ENCODE data around the gene SPAST.
"Not testable (repeated sequence)": the region's sequence is repeated elsewhere in the genome, so short reads cannot be mapped to it uniquely, and the experiment has no call there.

SPAST gene

GRCh38 chr2:32128636-32129035 lies 65.3 kb downstream of the SPAST start:
- no peak for DNase-seq (ENCODE audit: low read depth, low spot score)

GRCh38 chr2:32129086-32129485 lies 65.7 kb downstream of the SPAST start:
- DNase-seq (ENCODE audit: low read depth, low spot score), result no peak

GRCh38 chr2:32135409-32135808 lies 72.1 kb downstream of the SPAST start:
- no peak for DNase-seq (ENCODE audit: low read depth, low spot score)

DNA sequence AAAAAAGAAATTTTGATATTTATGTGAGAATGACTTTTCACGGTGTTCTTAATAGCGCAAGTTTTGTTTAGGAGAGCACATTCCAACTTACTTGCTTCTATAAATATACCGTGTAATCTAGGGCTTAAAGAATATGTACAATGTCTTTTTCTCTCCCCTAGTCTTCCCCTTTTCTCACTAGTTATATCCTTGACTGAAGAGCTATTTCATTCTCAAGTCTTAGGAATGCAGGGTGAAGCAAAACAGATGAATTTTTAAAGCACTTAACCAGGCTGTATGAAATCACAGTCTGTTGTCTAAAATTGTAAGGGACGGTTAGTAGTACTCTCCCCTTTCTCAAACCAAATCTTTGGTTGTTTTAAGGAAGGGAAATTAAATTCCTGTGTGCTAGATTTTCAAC lies 72.7 kb downstream of the SPAST start:
- DNase-seq (ENCODE audit: low read depth, low spot score), result no peak

- DNase-seq (ENCODE audit: low read depth, low spot score), result not testable (repeated sequence)
Measured at GRCh38 chr2:32151544-32151943, 88.2 kb downstream of the SPAST start.

- DNase-seq (ENCODE audit: low read depth, low spot score), result no peak
Measured at GRCh38 chr2:32159678-32160077, 96.3 kb downstream of the SPAST start.

DNA sequence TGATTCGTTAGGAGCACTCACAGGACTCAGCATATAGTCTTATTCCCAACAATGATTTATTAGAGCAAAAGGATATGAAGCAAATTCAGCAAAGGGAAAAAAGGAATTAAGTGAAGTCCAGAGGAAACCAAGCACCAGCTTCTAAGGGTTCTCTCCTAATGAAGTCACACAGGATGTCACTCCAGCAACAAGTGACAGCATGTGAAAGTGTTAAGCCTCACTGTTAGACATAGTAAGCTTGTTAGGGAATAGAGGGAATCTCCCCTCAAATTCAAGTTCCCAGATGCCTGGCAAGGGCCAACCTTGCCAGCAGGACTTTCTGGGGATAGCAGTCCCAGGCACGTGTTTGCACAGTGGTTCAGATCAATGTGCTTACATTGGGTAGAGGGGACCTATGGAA lies 97.9 kb downstream of the SPAST start:
- no peak for DNase-seq (ENCODE audit: low read depth, low spot score)

DNA sequence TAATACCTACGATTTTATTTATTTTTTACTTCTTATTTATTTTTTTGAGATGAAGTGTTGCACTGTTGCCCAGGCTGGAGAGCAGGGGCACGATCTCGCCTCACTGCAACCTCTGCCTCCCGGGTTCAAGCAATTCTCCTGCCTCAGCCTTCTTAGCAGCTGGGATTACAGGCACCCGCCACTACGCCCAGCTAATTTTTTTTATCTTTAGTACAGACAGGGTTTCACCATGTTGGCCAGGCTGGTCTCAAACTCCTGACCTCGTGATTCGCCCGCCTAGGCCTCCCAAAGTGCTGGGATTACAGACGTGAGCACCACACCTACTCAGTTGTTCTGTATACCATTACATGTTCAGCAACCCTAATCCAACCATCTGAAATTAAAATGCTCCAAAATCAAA lies 100.9 kb downstream of the SPAST start:
- not testable (repeated sequence) for DNase-seq (ENCODE audit: low read depth, low spot score)

- DNase-seq (ENCODE audit: low read depth, low spot score), result not testable (repeated sequence)
Measured at GRCh38 chr2:32165027-32165347, 101.6 kb downstream of the SPAST start.

GRCh38 chr2:32166115-32166574 lies 102.8 kb downstream of the SPAST start:
- no peak for DNase-seq (ENCODE audit: low read depth, low spot score)

GRCh38 chr2:32168513-32168912 lies 105.2 kb downstream of the SPAST start:
- DNase-seq (ENCODE audit: low read depth, low spot score), result no peak

DNA sequence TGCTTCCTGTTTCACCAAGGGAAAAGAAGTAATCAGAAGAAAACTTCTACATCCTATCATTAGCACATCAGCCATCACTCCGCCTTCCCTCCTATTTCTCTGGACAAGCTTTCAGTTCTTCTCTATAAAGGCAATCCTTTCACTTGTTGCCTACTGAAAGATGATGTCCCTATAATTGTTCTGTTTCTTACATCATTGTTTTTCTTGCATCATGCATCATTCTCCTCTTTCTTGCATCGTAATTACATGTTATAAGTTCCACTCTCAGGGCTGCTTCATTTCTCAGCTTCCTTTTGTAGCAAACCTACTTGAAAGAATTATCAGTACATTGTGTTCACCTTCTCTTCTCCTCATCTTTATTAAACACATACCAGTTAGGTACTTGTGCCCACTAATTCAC lies 109.5 kb downstream of the SPAST start:
- DNase-seq (ENCODE audit: low read depth, low spot score), result no peak

DNA sequence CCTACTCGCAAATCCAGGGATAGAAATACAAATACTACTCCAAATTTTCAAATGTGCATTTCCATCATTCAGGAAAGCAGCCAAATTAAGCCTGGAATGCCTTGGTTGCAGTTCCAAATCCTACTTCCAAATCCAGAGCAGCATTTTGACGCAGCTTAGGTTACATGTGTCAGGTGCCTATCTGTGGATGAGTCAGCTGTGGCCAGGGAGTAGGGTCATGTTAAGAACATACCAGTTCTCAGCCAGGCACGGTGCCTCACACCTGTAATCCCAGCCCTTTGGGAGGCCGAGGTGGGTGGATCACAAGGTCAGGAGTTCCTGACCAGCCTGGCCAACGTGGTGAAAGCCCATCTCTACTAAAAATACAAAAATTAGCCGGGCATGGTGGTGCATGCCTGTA lies 119.3 kb downstream of the SPAST start:
- no peak for DNase-seq (ENCODE audit: low read depth, low spot score)

DNA sequence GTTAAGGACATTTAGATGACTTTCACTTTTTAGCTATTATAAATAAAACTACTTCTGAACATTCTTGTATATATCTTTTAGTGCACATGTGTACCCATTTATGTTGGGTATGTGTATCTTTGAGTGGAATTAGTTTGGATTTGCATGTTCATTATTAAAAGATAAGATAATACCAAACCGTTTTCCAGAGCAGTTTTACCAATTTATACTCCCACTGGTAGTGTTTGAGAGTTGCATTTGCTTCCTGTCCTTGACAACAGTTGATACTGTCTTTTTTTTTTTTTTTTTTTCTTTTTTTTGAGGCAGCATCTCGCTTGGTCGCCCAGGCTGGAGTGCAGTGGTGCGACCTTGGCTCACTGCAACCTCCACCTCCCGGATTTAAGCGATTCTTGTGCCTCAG lies 125.7 kb downstream of the SPAST start:
- DNase-seq (ENCODE audit: low read depth, low spot score), result no peak

- DNase-seq (ENCODE audit: low read depth, low spot score), result no peak
Measured at GRCh38 chr2:32192418-32192817, 129.1 kb downstream of the SPAST start.

- no peak for DNase-seq (ENCODE audit: low read depth, low spot score)
Measured at GRCh38 chr2:32200814-32201213, 137.5 kb downstream of the SPAST start.

GRCh38 chr2:32203428-32203827 lies 140.1 kb downstream of the SPAST start:
- not testable (repeated sequence) for DNase-seq (ENCODE audit: low read depth, low spot score)

Measured in activated naive CD8-positive, alpha-beta T cell treated with anti-CD3 and anti-CD28 coated beads, Interleukin-2, amount 50 U/mL, for 16 hours (primary cell).